HG03066 (cell line): Measurements from ENCODE around the gene MLN.

Experiments
- ATAC-seq: cut with Tn5 transposase; IDR thresholded peaks from one replicate; pipeline ENCODE4 v1.9.1; 2021; ENCODE audit warnings: low read depth; ENCODE audit not compliant: unreplicated experiment

MLN gene

GRCh38 chr6:33817489-33817888, 13.7 kb upstream of the MLN start:
- ATAC-seq, result no peak

GRCh38 chr6:33816911-33817310, 13.1 kb upstream of the MLN start:
- ATAC-seq, result no peak

- ATAC-seq, result no peak
These were observed 12.1 kb upstream of the MLN start for GRCh38 chr6:33815854-33816253.

- ATAC-seq, result no peak
These were observed 10.5 kb upstream of the MLN start for GRCh38 chr6:33813990-33814985.

GRCh38 chr6:33813246-33813904, 9.6 kb upstream of the MLN start:
- ATAC-seq, result no peak

GRCh38 chr6:33812669-33813068, 8.9 kb upstream of the MLN start:
- ATAC-seq, result no peak

- ATAC-seq, result no peak
These were observed 5.8 kb upstream of the MLN start for GRCh38 chr6:33809594-33809993.

GRCh38 chr6:33808641-33809180, 4.9 kb upstream of the MLN start:
- ATAC-seq, result no peak

GRCh38 chr6:33807606-33808005, 3.8 kb upstream of the MLN start:
- no peak for ATAC-seq

GRCh38 chr6:33806841-33807240, 3.0 kb upstream of the MLN start:
- no peak for ATAC-seq

- no peak for ATAC-seq
These were observed 1.4 kb downstream of the MLN start for GRCh38 chr6:33802186-33802958.

- ATAC-seq, result no peak
These were observed 2.2 kb downstream of the MLN start for GRCh38 chr6:33801611-33802010.

- ATAC-seq, result no peak
These were observed 3.4 kb downstream of the MLN start for GRCh38 chr6:33800248-33800969.

- ATAC-seq, result no peak
These were observed 4.2 kb downstream of the MLN start for GRCh38 chr6:33799454-33800113.

GRCh38 chr6:33798343-33798848, 5.4 kb downstream of the MLN start:
- ATAC-seq, result no peak

GRCh38 chr6:33797626-33798342, 6.0 kb downstream of the MLN start:
- ATAC-seq, result no peak

GRCh38 chr6:33794910-33795623, 8.7 kb downstream of the MLN start:
- ATAC-seq, result no peak

- ATAC-seq, result no peak
These were observed 10.8 kb downstream of the MLN start for GRCh38 chr6:33792981-33793380.
